Astrocyte (in vitro differentiated cells and primary cell): Measurements from ENCODE around the gene RAB31.

Experiments used
- CTCF ChIP-seq: IDR thresholded peaks from 2 replicates; pipeline ENCODE4 v1.5.1; 2011; ENCODE audit warnings: low read depth, mild to moderate bottlenecking, inconsistent platforms, low read length, moderate library complexity; ENCODE audit not compliant: insufficient read depth
- EZH2 ChIP-seq: IDR thresholded peaks from 2 replicates; pipeline ENCODE4 v1.6.1; 2012; ENCODE audit warnings: mild to moderate bottlenecking, low read length, inconsistent platforms; ENCODE audit not compliant: insufficient read depth

GRCh38 chr18:9901377-9901776 lies 193.3 kb downstream of the RAB31 start:
- TF ChIP-seq CTCF = no peak
- TF ChIP-seq EZH2 = no peak
